Gastrocnemius medialis (tissue), 4 donors: Measurements from ENCODE around the gene TTC5. TPM values are rescaled to one million over a fixed set of nuclear protein-coding genes. Genes with fewer than 3 reads are reported as not detected.

Source experiments
- ATAC-seq, 2 donors: fragments of 150-250 bp; one replicate each; pipeline ENCODE4 v1.9.1; 2016
- DNase-seq, 2 donors: peaks; one replicate each; pipeline ENCODE4 v3.0.0-alpha.2; 2019
- H3K27ac ChIP-seq, 4 donors: fragments of 200-600 bp; sonication (generic); 1 replicate in 1 of 4; 2 replicates in 3 of 4; pipeline ENCODE4 v1.5.1; 2016 to 2018; ENCODE audit warnings: mild to moderate bottlenecking in 2 of 4, moderate library complexity in 1 of 4
- H3K27me3 ChIP-seq, 3 donors: fragments of 200-600 bp; sonication (generic) in 2 of 3; 1 replicate in 1 of 3; 2 replicates in 2 of 3; pipeline versions ENCODE4 v1.5.1 to v1.6.0; 2016 to 2019; ENCODE audit warnings: mild to moderate bottlenecking in 1 of 3, moderate library complexity in 1 of 3
- H3K36me3 ChIP-seq, 2 donors: fragments of 200-600 bp; sonication (generic) in 1 of 2; one replicate each; pipeline ENCODE4 v1.5.1; 2017 to 2018
- H3K4me1 ChIP-seq, 2 donors: fragments of 200-600 bp; sonication (generic) in 1 of 2; one replicate each; pipeline ENCODE4 v1.5.1; 2016 to 2017; ENCODE audit warnings: mild to moderate bottlenecking in 2 of 2
- H3K4me3 ChIP-seq, 4 donors: fragments of 200-600 bp; sonication (generic) in 3 of 4; 1 replicate in 1 of 4; 2 replicates in 3 of 4; pipeline ENCODE4 v1.5.1; 2016 to 2019; ENCODE audit warnings: mild to moderate bottlenecking in 2 of 4
- H3K9me3 ChIP-seq, 3 donors: fragments of 200-600 bp; sonication (generic) in 2 of 3; 1 replicate in 1 of 3; 2 replicates in 2 of 3; pipeline ENCODE4 v1.5.1; 2016 to 2019
- CTCF ChIP-seq, 5 experiments: fragments of 450-650 bp in 3 of 5; fragments of 200-600 bp in 2 of 5; sonication (generic) in 2 of 5; IDR thresholded peaks in 4 of 5; conservative IDR thresholded peaks in 1 of 5; 1 replicate in 4 of 5; 2 replicates in 1 of 5; pipeline ENCODE4 v1.5.1; 2016 to 2019; ENCODE audit warnings: antibody characterized with exemption in 5 of 5, mild to moderate bottlenecking in 3 of 5, moderate library complexity in 3 of 5
- POLR2A ChIP-seq, 2 donors: fragments of 450-650 bp; IDR thresholded peaks; one replicate each; pipeline ENCODE4 v1.6.1; 2017; ENCODE audit warnings: antibody characterized with exemption in 2 of 2, mild to moderate bottlenecking in 2 of 2, moderate library complexity in 2 of 2
- in situ Hi-C, 4 donors: fragments of 200-750 bp; cut with MboI; loops; one replicate each; pipeline versions ENCODE4 v1.15.0 to v1.8.0; 2017; ENCODE audit warnings: low sequenced_read_pairs in 4 of 4
- intact Hi-C: fragments of 100-400 bp; cut with DNase I; formaldehyde crosslinking; loops from one replicate; pipeline ENCODE4 v1.15.1; 2023; ENCODE audit warnings: low total_unique reads
- total RNA-seq, 4 donors: library from RNA; depleted of rRNA; stranded (reverse); fragments of >200 nt; gene quantifications; one replicate each; pipeline versions ENCODE4 v1.1.0 to v1.2.3, GENCODE V29; 2016

TTC5 gene
- total RNA-seq, 4 donors from 2014 or later, result 3.7 to 6.3 (median 4.8) TPM

DNA sequence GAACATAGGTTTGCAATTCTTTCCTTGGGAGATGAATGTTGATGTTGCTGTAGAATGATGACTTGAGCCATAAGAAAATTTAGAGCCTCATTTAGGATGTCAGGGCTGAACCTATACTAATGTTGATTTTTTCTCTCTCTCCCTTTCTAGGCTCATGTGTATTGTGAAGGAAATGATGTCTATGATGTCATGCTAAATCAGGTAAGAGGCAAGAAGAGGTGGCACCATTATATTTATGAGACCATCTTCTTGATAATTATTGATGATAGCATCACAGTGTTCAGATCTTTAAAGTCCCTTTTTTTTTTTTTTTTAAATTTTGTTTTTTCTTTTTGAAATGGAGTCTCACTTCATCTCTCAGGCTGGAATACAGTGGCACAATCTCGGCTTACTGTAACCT is 41.0 kb upstream of the TTC5 start:
- no peak for ATAC-seq
- H3K4me1 ChIP-seq, result peaks cover 5 to 10% of the 10 kb centered on the region in 2 donors
- no peaks in the 10 kb centered on the region for H3K9me3 ChIP-seq
- intact Hi-C loops, result loop anchor here (10.0 kb wide), 1 partner anchor 758 kb away; the partner anchor contains the start of gene TMEM253
- in situ Hi-C loops, result loop anchor here (5.0 to 25.0 kb wide), 5 partner anchors 66 to 641 kb away; partner anchors contain the start of genes APEX1 (in 3 of the 4), OSGEP (in 3 of the 4), PIP4P1 (in 3 of the 4) and PNP (in 3 of the 4)
- H3K27me3 ChIP-seq, result no peaks in the 10 kb centered on the region
- DNase-seq, result no peak
- no peak overlapping the region for H3K4me3 ChIP-seq
- H3K27ac ChIP-seq, result no peak overlapping the region
- TF ChIP-seq CTCF (IDR thresholded peaks at IDR 0.05 in 4 of 5, conservative IDR thresholded peaks at IDR 0.05 in 1 of 5) (no peak), POLR2A (IDR thresholded peaks at IDR 0.05) (no peak)
- H3K36me3 ChIP-seq, result peaks cover 2 to 45% of the 10 kb centered on the region in 2 donors

DNA sequence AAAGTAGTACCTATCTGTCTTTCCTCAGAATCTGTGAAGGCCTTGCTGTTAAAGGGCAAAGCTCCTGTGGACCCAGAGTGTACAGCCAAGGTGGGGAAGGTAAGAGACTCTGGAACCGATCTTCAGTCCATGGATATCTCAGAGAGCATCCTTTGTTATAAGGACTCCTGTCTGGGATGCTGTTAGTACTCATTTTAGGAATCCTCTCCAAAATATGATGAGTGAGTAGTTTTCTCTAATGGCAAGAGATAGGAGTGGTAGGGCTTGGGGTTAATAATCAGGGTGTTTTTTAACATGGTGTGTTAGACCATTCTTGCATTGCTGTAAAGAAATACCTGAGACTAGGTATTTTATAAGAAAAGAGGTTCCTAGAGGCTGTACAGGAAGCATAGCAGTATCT is 39.6 kb upstream of the TTC5 start:
- DNase-seq (no peak), ATAC-seq (no peak)
- Histone ChIP-seq H3K27ac (no peak overlapping the region), H3K9me3 (no peaks in the 10 kb centered on the region), H3K36me3 (peaks cover 2 to 32% of the 10 kb centered on the region in 2 donors), H3K27me3 (no peaks in the 10 kb centered on the region), H3K4me1 (peaks cover 5 to 10% of the 10 kb centered on the region in 2 donors), H3K4me3 (no peak overlapping the region)
- in situ Hi-C loops, result loop anchor here (5.0 to 25.0 kb wide), 5 partner anchors 67 to 642 kb away; partner anchors contain the start of genes APEX1 (in 3 of the 4), OSGEP (in 3 of the 4), PIP4P1 (in 3 of the 4) and PNP (in 3 of the 4)
- intact Hi-C loops, result loop anchor here (10.0 kb wide), 1 partner anchor 759 kb away; the partner anchor contains the start of gene TMEM253
- TF ChIP-seq POLR2A (IDR thresholded peaks at IDR 0.05), result no peak
- TF ChIP-seq CTCF (IDR thresholded peaks at IDR 0.05 in 4 of 5, conservative IDR thresholded peaks at IDR 0.05 in 1 of 5), result no peak

DNA sequence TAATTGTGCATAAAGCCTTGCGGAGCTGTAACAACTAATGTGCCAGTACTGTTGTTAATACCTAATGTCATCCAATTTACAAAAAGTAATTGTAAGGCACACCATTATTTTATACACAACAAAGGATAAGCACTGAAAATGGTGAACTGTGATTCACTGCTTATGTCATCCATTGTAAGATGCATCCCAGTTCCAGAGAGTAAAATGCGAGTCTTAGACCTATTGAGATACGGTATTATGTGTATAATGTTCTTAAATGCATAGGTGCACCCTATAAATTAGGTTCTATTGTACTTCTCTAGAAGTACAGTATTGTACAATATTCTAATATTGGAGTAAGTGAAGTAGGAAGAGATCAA is 38.1 kb upstream of the TTC5 start:
- in situ Hi-C loops, result loop anchor here (10.0 to 25.0 kb wide), 4 partner anchors 118 to 643 kb away; partner anchors contain the start of genes APEX1 (in 3 of the 4), OSGEP (in 3 of the 4), PIP4P1 (in 3 of the 4) and PNP (in 3 of the 4)
- TF ChIP-seq POLR2A (IDR thresholded peaks at IDR 0.05) (no peak), CTCF (IDR thresholded peaks at IDR 0.05 in 4 of 5, conservative IDR thresholded peaks at IDR 0.05 in 1 of 5) (no peak)
- H3K27me3 ChIP-seq, result no peaks in the 10 kb centered on the region
- H3K27ac ChIP-seq, result peak overlapping the region; percentile 88 to 94 (median 92)
- H3K4me3 ChIP-seq, result peak overlapping the region; percentile 65 to 79 (median 76)
- DNase-seq, result no peak
- intact Hi-C loops, result loop anchor here (1.0 to 10.0 kb wide), 6 partner anchors 11 to 761 kb away; partner anchors contain the start of genes CCNB1IP1, PIP4P1, TEP1 and TMEM253
- peaks cover 0 to 16% of the 10 kb centered on the region in 2 donors for H3K36me3 ChIP-seq
- H3K9me3 ChIP-seq, result no peaks in the 10 kb centered on the region
- H3K4me1 ChIP-seq, result peaks cover 5 to 10% of the 10 kb centered on the region in 2 donors
- ATAC-seq, result no peak

- TF ChIP-seq CTCF (IDR thresholded peaks at IDR 0.05 in 4 of 5, conservative IDR thresholded peaks at IDR 0.05 in 1 of 5), result no peak
- TF ChIP-seq POLR2A (IDR thresholded peaks at IDR 0.05), result peak; percentile 90 to 97
- Histone ChIP-seq H3K27me3 (no peaks in the 10 kb centered on the region), H3K27ac (peak within 1 kb of the TSS; percentile 88 to 94 (median 92)), H3K4me3 (peak within 1 kb of the TSS; percentile 74 to 83 (median 78)), H3K9me3 (no peaks in the 10 kb centered on the region), H3K36me3 (peaks cover 0 to 12% of the 10 kb centered on the region in 2 donors), H3K4me1 (peaks cover 5 to 10% of the 10 kb centered on the region in 2 donors)
- peak; percentile 96 to 97 for ATAC-seq
- peak; percentile 97 to 98 for DNase-seq
- intact Hi-C loops (loop anchor here (1.0 to 10.0 kb wide), 6 partner anchors 10 to 762 kb away; partner anchors contain the start of genes CCNB1IP1, PIP4P1, TEP1 and TMEM253), in situ Hi-C loops (loop anchor here (10.0 to 25.0 kb wide), 4 partner anchors 119 to 644 kb away; partner anchors contain the start of genes APEX1 (in 3 of the 4), OSGEP (in 3 of the 4), PIP4P1 (in 3 of the 4) and PNP (in 3 of the 4))
These were observed 37.5 kb upstream of the TTC5 start, which contains the start of gene PARP2 for GRCh38 chr14:20343092-20343861. Gene PARP2 (plus strand): TSS chr14:20343635. CDS start chr14:20343642, 7 bp downstream.
